ENCODE measurements around the gene ARHGEF19. TPM values are rescaled to one million over a fixed set of nuclear protein-coding genes. Genes with fewer than 3 reads are reported as not detected.

Gene ARHGEF19
- total RNA-seq, 1 experiment from 2014 or later, result 21.1 TPM

- no peak overlapping the region for H3K56ac ChIP-seq (ENCODE audit: insufficient read length, low read depth, low read length)
- no peak overlapping the region for H4K91ac ChIP-seq (ENCODE audit: insufficient read length, low read depth, low read length)
- Mint-ChIP-seq H3K4me3 (peak overlapping the region; percentile 19 to 33; a peak in 2 of 5 replicates), H3K27ac (no peak overlapping the region), H3K27me3 (ENCODE audit: low read depth) (peaks cover 33% of the 10 kb centered on the region), H3K9me3 (no peaks in the 10 kb centered on the region), H3K4me1 (peaks cover 42 to 45% of the 10 kb centered on the region in 2 experiments), H3K36me3 (ENCODE audit: insufficient read depth in 1 of 3, low read depth in 3 of 3) (no peaks in the 10 kb centered on the region)
- no peaks in the 10 kb centered on the region; the same call in 1 of the 2 replicates for H3K27me3 ChIP-seq (ENCODE audit: insufficient read depth, low read length)
- H3K79me1 ChIP-seq (ENCODE audit: insufficient read depth, low read depth, low read length, poor library complexity, severe bottlenecking), result no peaks in the 10 kb centered on the region
- no peak overlapping the region for H2BK5ac ChIP-seq (ENCODE audit: insufficient read length, low read length)
- no peak overlapping the region for H3K14ac ChIP-seq (ENCODE audit: insufficient read depth, low read length)
- no peak overlapping the region for H3T11ph ChIP-seq (ENCODE audit: low read length)
- H3K23me2 ChIP-seq (ENCODE audit: insufficient read length, low read depth, low read length, poor library complexity, severe bottlenecking), result no peaks in the 10 kb centered on the region
- DNase-seq, result no peak
- no peak overlapping the region for H2BK120ac ChIP-seq (ENCODE audit: low read depth, low read length, poor library complexity, severe bottlenecking)
- H3K9me3 ChIP-seq (ENCODE audit: control insufficient read depth, low read depth, low read length), result no peaks in the 10 kb centered on the region
- H4K5ac ChIP-seq (ENCODE audit: insufficient read length, low read depth, low read length), result no peak overlapping the region
- no peak overlapping the region for H4K8ac ChIP-seq (replicated peaks; ENCODE audit: insufficient read length, low read depth, low read length)
- H3K9ac ChIP-seq (ENCODE audit: extremely low read depth, insufficient read length, low read length), result no peak overlapping the region
- peaks cover 4% of the 10 kb centered on the region for H3K4me1 ChIP-seq (ENCODE audit: insufficient read depth, low read length)
- H3K27ac ChIP-seq (ENCODE audit: insufficient read length, low read depth, low read length), result no peak overlapping the region
- no peak overlapping the region for H2AFZ ChIP-seq (ENCODE audit: low read length)
- H3K23ac ChIP-seq (ENCODE audit: insufficient read length, low read depth, low read length), result no peak overlapping the region
- peak overlapping the region; percentile 15 for H3K4me2 ChIP-seq (ENCODE audit: insufficient read depth, insufficient read length, low read length)
- H2AK5ac ChIP-seq (ENCODE audit: insufficient read length, low read length), result no peak overlapping the region
- no peak overlapping the region for H2BK15ac ChIP-seq (ENCODE audit: low read depth, low read length)
- no peak overlapping the region for H2BK12ac ChIP-seq (ENCODE audit: insufficient read length, low read depth, low read length)
- TF ChIP-seq CTCF (conservative IDR thresholded peaks at IDR 0.05), result no peak
- no peaks in the 10 kb centered on the region for H3K79me2 ChIP-seq (ENCODE audit: insufficient read depth, low read length)
- H3K18ac ChIP-seq (ENCODE audit: insufficient read length, low read depth, low read length), result no peak overlapping the region
- no peaks in the 10 kb centered on the region for H4K20me1 ChIP-seq (ENCODE audit: control insufficient read depth, insufficient read depth, insufficient read length)
- no peak overlapping the region for H3K4ac ChIP-seq (ENCODE audit: low read depth, low read length)
- WGBS (ENCODE audit: extremely low coverage, insufficient read length, low lambda C conversion rate), result no CpG with 5 or more reads among the region's 5 CpGs
- H2BK20ac ChIP-seq (ENCODE audit: low read depth, low read length, poor library complexity, severe bottlenecking), result no peak overlapping the region
Measured at GRCh38 chr1:16161717-16162116, 50.7 kb downstream of the ARHGEF19 start.
